SU-DHL-6 (cell line): ENCODE results near the gene RRM1.

ENCODE experiments used
- H2AFZ ChIP-seq: fragments of 200-600 bp; sonication (generic); 2 replicates; pipeline ENCODE4 v1.6.1; 2014; ENCODE audit warnings: low read depth, mild to moderate bottlenecking, moderate library complexity, mixed read lengths, antibody characterized with exemption, low read length; ENCODE audit not compliant: severe bottlenecking
- H3F3A ChIP-seq: fragments of 200-600 bp; shearing (Covaris generic); 2 replicates; pipeline ENCODE4 v1.6.0; 2016; ENCODE audit warnings: antibody characterized with exemption, mild to moderate bottlenecking; ENCODE audit not compliant: insufficient read depth
- H3K27ac ChIP-seq: fragments of 200-600 bp; sonication (generic); 2 replicates; pipeline ENCODE4 v1.5.1; 2016; ENCODE audit warnings: low read depth, mild to moderate bottlenecking, low read length, moderate library complexity, mixed read lengths
- H3K27me3 ChIP-seq: fragments of 200-600 bp; sonication (generic), shearing (Covaris generic); 2 replicates; pipeline ENCODE4 v1.6.0; 2014; ENCODE audit warnings: mild to moderate bottlenecking, low read length
- H3K36me3 ChIP-seq: fragments of 200-600 bp; sonication (generic); 2 replicates; pipeline ENCODE4 v1.6.1; 2014; ENCODE audit warnings: mild to moderate bottlenecking, low read length, mixed read lengths
- H3K4me2 ChIP-seq: fragments of 300-600, 200-600 bp; shearing (Covaris generic), sonication (generic); 2 replicates; pipeline ENCODE4 v1.6.0; 2014; ENCODE audit warnings: low read length, low read depth, mild to moderate bottlenecking; ENCODE audit not compliant: poor library complexity, severe bottlenecking
- H3K4me3 ChIP-seq: fragments of 200-600 bp; sonication (generic); 2 replicates; pipeline ENCODE4 v1.5.1; 2014; ENCODE audit warnings: antibody characterized with exemption, low read length, mild to moderate bottlenecking, mixed read lengths; ENCODE audit not compliant: insufficient read depth, poor library complexity, severe bottlenecking
- H3K79me2 ChIP-seq: fragments of 200-600 bp; sonication (generic); 2 replicates; pipeline ENCODE4 v1.6.1; 2014; ENCODE audit warnings: mild to moderate bottlenecking, low read length, moderate library complexity; ENCODE audit not compliant: insufficient read depth
- H3K9ac ChIP-seq: fragments of 200-600 bp; sonication (generic); 2 replicates; pipeline ENCODE4 v1.7.0; 2014; ENCODE audit warnings: mild to moderate bottlenecking, low read length
- H3K9me2 ChIP-seq: fragments of 200-600 bp; sonication (generic); replicated peaks from 2 replicates; pipeline ENCODE4 v1.6.1; 2014; ENCODE audit warnings: low read length; ENCODE audit not compliant: insufficient read depth
- H3K9me3 ChIP-seq: fragments of 200-600 bp; sonication (generic); 2 replicates; pipeline ENCODE4 v1.6.1; 2014; ENCODE audit warnings: low read length, mixed read lengths; ENCODE audit not compliant: insufficient read depth
- H4K20me1 ChIP-seq: fragments of 200-600 bp; sonication (generic); 2 replicates; pipeline ENCODE4 v1.6.1; 2014; ENCODE audit warnings: low read depth, mild to moderate bottlenecking, antibody characterized with exemption, low read length, moderate library complexity, mixed read lengths
- CTCF ChIP-seq: fragments of 200-600 bp; sonication (generic); IDR thresholded peaks from one replicate; pipeline ENCODE4 v1.5.1; 2017; ENCODE audit warnings: antibody characterized with exemption, mild to moderate bottlenecking, low read length, moderate library complexity; ENCODE audit not compliant: insufficient read depth, poor library complexity, severe bottlenecking
- EZH2phosphoT487 ChIP-seq: fragments of 200-600 bp; sonication (generic), shearing (Covaris generic); conservative IDR thresholded peaks from 2 replicates; pipeline ENCODE4 v1.6.1; 2018; ENCODE audit warnings: mild to moderate bottlenecking, antibody characterized with exemption, low read length, moderate library complexity, mixed read lengths

Gene RRM1

GRCh38 chr11:4065601-4066377 is 28.8 kb upstream of the RRM1 start:
- Histone ChIP-seq H4K20me1 (no peaks in the 10 kb centered on the region), H3K79me2 (no peaks in the 10 kb centered on the region), H3K27ac (no peak overlapping the region), H3K4me3 (no peak overlapping the region), H3K9me3 (no peaks in the 10 kb centered on the region), H3K9ac (no peak overlapping the region), H3K27me3 (no peaks in the 10 kb centered on the region), H3K36me3 (no peaks in the 10 kb centered on the region), H3F3A (no peaks in the 10 kb centered on the region), H3K4me2 (no peak overlapping the region), H2AFZ (no peak overlapping the region), H3K9me2 (no peaks in the 10 kb centered on the region)
- TF ChIP-seq EZH2phosphoT487, result no peak
- TF ChIP-seq CTCF, result no peak

DNA sequence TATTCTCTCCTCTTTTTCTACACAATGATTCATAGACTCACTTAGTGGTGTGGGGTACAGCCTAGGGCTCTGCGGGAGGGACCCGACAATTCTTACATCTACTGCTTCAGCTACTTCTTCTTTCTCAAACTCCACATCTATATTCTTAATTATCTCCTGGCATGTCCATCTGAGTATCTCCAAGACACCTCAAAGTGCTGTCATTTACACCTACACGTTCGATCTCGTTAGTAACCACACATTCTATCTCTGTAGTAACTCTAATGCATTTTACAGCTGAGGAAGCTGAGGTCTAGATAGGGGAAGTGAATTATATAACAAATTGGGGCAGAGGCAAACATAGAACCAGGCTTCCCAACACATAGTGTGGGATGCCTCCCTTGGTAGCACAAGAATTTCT is 27.7 kb upstream of the RRM1 start:
- Histone ChIP-seq H3K36me3 (no peaks in the 10 kb centered on the region), H3K27ac (no peak overlapping the region), H2AFZ (no peak overlapping the region), H3K79me2 (no peaks in the 10 kb centered on the region), H3K9me3 (no peaks in the 10 kb centered on the region), H3K27me3 (no peaks in the 10 kb centered on the region), H3K9ac (no peak overlapping the region), H3K4me3 (no peak overlapping the region), H4K20me1 (no peaks in the 10 kb centered on the region), H3K4me2 (no peak overlapping the region), H3F3A (no peaks in the 10 kb centered on the region), H3K9me2 (no peaks in the 10 kb centered on the region)
- TF ChIP-seq EZH2phosphoT487, result no peak
- TF ChIP-seq CTCF, result no peak

GRCh38 chr11:4068962-4069361 is 25.6 kb upstream of the RRM1 start:
- Histone ChIP-seq H3F3A (no peaks in the 10 kb centered on the region), H3K9me2 (no peaks in the 10 kb centered on the region), H3K36me3 (no peaks in the 10 kb centered on the region), H3K4me2 (no peak overlapping the region), H3K9me3 (no peaks in the 10 kb centered on the region), H4K20me1 (no peaks in the 10 kb centered on the region), H3K27ac (no peak overlapping the region), H3K9ac (no peak overlapping the region), H2AFZ (no peak overlapping the region), H3K4me3 (no peak overlapping the region), H3K27me3 (no peaks in the 10 kb centered on the region), H3K79me2 (no peaks in the 10 kb centered on the region)
- TF ChIP-seq EZH2phosphoT487, result no peak
- no peak for TF ChIP-seq CTCF
